Endothelial cell of umbilical vein (primary cell): Measurements from ENCODE around the gene MCHR1. TPM values are rescaled to one million over a fixed set of nuclear protein-coding genes. Genes with fewer than 3 reads are reported as not detected.

ENCODE experiments used
- BruUV-seq: library from RNA; stranded (reverse); fragments of 400-500 nt; replicated peaks from 2 replicates; lab custom pipeline; 2021; lab: Mats Ljungman, UMichigan
- CTCF ChIA-PET: fragments of 300-600, 350-600 bp; sonication (Branson Sonifier 250); formaldehyde crosslinking; loops from one replicate; lab custom pipeline; 2021; ENCODE audit warnings: antibody characterized with exemption, inconsistent platforms; lab: Charles Lee
- POLR2A ChIA-PET: fragments of 300-600, 350-600 bp; sonication (Branson Sonifier 250); formaldehyde crosslinking; loops from one replicate; lab custom pipeline; 2021; ENCODE audit warnings: antibody characterized with exemption, inconsistent platforms; lab: Charles Lee
- DNase-seq: peaks from one replicate; pipeline ENCODE4 v3.0.0-alpha.2; 2011; ENCODE audit warnings: low read depth, low spot score
- FAIRE-seq: peaks from 2 replicates; lab custom pipeline; 2011; peaks lifted over from hg19 to GRCh38; lab: Jason Lieb, UNC
- H2AFZ ChIP-seq: 2 replicates; pipeline ENCODE4 v1.6.0; 2012; ENCODE audit warnings: low read depth, low read length, control low read depth, inconsistent platforms
- H3K27ac ChIP-seq: 2 replicates; pipeline ENCODE4 v1.5.1; 2011; ENCODE audit warnings: low read depth, mild to moderate bottlenecking, control low read depth, low read length, moderate library complexity; ENCODE audit not compliant: insufficient read depth
- H3K27me3 ChIP-seq, 2 experiments: 2 replicates each; pipeline versions ENCODE4 v1.6.0 to v1.6.1; 2011; ENCODE audit warnings: low read length in 2 of 2, mixed read lengths in 1 of 2; ENCODE audit not compliant: control insufficient read depth in 2 of 2, insufficient read depth in 2 of 2
- H3K36me3 ChIP-seq, 2 experiments: 2 replicates in 1 of 2; 3 replicates in 1 of 2; pipeline ENCODE4 v1.5.1; 2011; ENCODE audit warnings: low read length in 2 of 2, mild to moderate bottlenecking in 1 of 2, moderate library complexity in 1 of 2; ENCODE audit not compliant: control insufficient read depth in 2 of 2, insufficient read depth in 2 of 2; ENCODE audit errors: extremely low read depth in 1 of 2
- H3K4me1 ChIP-seq: 3 replicates; pipeline ENCODE4 v1.5.1; 2011; ENCODE audit warnings: mild to moderate bottlenecking, low read length; ENCODE audit not compliant: control insufficient read depth, insufficient read depth; ENCODE audit errors: extremely low read depth
- H3K4me2 ChIP-seq: 2 replicates; pipeline ENCODE4 v1.6.1; 2011; ENCODE audit warnings: low read length, control low read depth, mixed read lengths; ENCODE audit not compliant: insufficient read depth
- H3K4me3 ChIP-seq, 3 experiments: fragments of 200-600 bp in 1 of 3; sonication (generic), shearing (Covaris generic) in 1 of 3; replicated peaks in 1 of 3; 2 replicates each; pipeline ENCODE4 v1.5.1; 2011 to 2016; ENCODE audit warnings: control low read depth in 3 of 3, low read length in 3 of 3, mild to moderate bottlenecking in 2 of 3, inconsistent platforms in 1 of 3, low read depth in 1 of 3, moderate library complexity in 1 of 3; ENCODE audit not compliant: insufficient read depth in 1 of 3
- H3K79me2 ChIP-seq: 2 replicates; pipeline ENCODE4 v1.6.0; 2012; ENCODE audit warnings: low read length, inconsistent platforms; ENCODE audit not compliant: control insufficient read depth, insufficient read depth
- H3K9ac ChIP-seq: replicated peaks from 2 replicates; pipeline ENCODE3; 2011; ENCODE audit warnings: low read length, control low read depth; ENCODE audit not compliant: insufficient read depth; ENCODE audit errors: extremely low read depth
- H3K9me1 ChIP-seq: replicated peaks from 3 replicates; pipeline ENCODE4 v1.6.0; 2011; ENCODE audit warnings: mild to moderate bottlenecking, low read length; ENCODE audit not compliant: control insufficient read depth, insufficient read depth; ENCODE audit errors: extremely low read depth
- H3K9me3 ChIP-seq: replicated peaks from 2 replicates; pipeline ENCODE4 v1.5.1; 2012; ENCODE audit warnings: low read length, inconsistent platforms; ENCODE audit not compliant: control insufficient read depth, insufficient read depth
- H4K20me1 ChIP-seq: replicated peaks from 2 replicates; pipeline ENCODE3; 2011; ENCODE audit warnings: mild to moderate bottlenecking, low read length; ENCODE audit not compliant: control insufficient read depth, insufficient read depth; ENCODE audit errors: extremely low read depth
- EZH2 ChIP-seq: IDR thresholded peaks from 2 replicates; pipeline ENCODE4 v1.6.1; 2012; ENCODE audit warnings: borderline replicate concordance, low read depth, mild to moderate bottlenecking, moderate library complexity, low read length, inconsistent platforms; ENCODE audit not compliant: severe bottlenecking
- FOS ChIP-seq: IDR thresholded peaks from 2 replicates; pipeline ENCODE4 v1.6.1; 2011; ENCODE audit warnings: mild to moderate bottlenecking, low read length, moderate library complexity, borderline replicate concordance; ENCODE audit not compliant: insufficient read depth
- GATA2 ChIP-seq: IDR thresholded peaks from 2 replicates; pipeline ENCODE4 v1.7.0; 2011; ENCODE audit warnings: low read depth, mild to moderate bottlenecking, moderate library complexity, mixed read lengths, low read length; ENCODE audit not compliant: insufficient read length, insufficient read depth
- JUN ChIP-seq: IDR thresholded peaks from 2 replicates; pipeline ENCODE4 v1.6.1; 2011; ENCODE audit warnings: borderline replicate concordance, low read depth; ENCODE audit not compliant: insufficient read length, insufficient read depth
- MYC ChIP-seq: IDR thresholded peaks from one replicate; pipeline ENCODE4 v1.6.1; 2011; ENCODE audit warnings: mild to moderate bottlenecking, low read depth, low read length
- POLR2A ChIP-seq: IDR thresholded peaks from 2 replicates; pipeline ENCODE4 v1.6.1; 2012; ENCODE audit warnings: low read depth, mild to moderate bottlenecking, control low read depth, low read length
- POLR2AphosphoS5 ChIP-seq: IDR thresholded peaks from 2 replicates; pipeline ENCODE4 v1.6.1; 2012; ENCODE audit warnings: low read depth, mild to moderate bottlenecking, control low read depth, low read length, moderate library complexity; ENCODE audit not compliant: insufficient read depth
- dilution Hi-C: fragments of 300-500 bp; cut with MboI; formaldehyde crosslinking; loops from one replicate; pipeline ENCODE4 v1.15.0; 2019; ENCODE audit warnings: low sequenced_read_pairs; ENCODE audit not compliant: extremely low pct_ligation_motif_present
- intact Hi-C: fragments of 100-400 bp; cut with micrococcal nuclease; formaldehyde crosslinking; loops from one replicate; pipeline ENCODE4 v1.10.0; 2022
- polyA plus RNA-seq, 4 experiments: library from polyadenylated mRNA; depleted of rRNA in 3 of 4; stranded (reverse) in 3 of 4; unstranded in 1 of 4; fragments of >200 nt; gene quantifications; 2 replicates each; pipeline versions ENCODE4 v1.2.1 to v1.2.3, GENCODE V29; 2011 to 2012; ENCODE audit warnings: missing spikeins in 1 of 4
- total RNA-seq: library from RNA; stranded (reverse); gene quantifications from 2 replicates; pipeline ENCODE4 v1.2.3, GENCODE V29; 2021
- TF ChIP-seq, protein P1 (sequence below), 2 donors: IDR thresholded peaks; 1 replicate in 1 of 2; 2 replicates in 1 of 2; pipeline ENCODE4 v1.5.1; 2011; ENCODE audit warnings: low read length in 2 of 2, mild to moderate bottlenecking in 2 of 2, moderate library complexity in 2 of 2, control low read depth in 1 of 2, inconsistent platforms in 1 of 2, low read depth in 1 of 2; ENCODE audit not compliant: insufficient read depth in 1 of 2; ENCODE audit errors: extremely low read depth in 1 of 2
- TF ChIP-seq, protein P2 (sequence below): IDR thresholded peaks from 2 replicates; pipeline ENCODE4 v1.6.1; 2011; ENCODE audit not compliant: insufficient read depth, insufficient read length

The MCHR1 gene
- total and polyA plus RNA-seq, 2 donors (not counting 3 experiments of a cell fraction or from before 2014, with no cell fraction given) = not detected

DNA sequence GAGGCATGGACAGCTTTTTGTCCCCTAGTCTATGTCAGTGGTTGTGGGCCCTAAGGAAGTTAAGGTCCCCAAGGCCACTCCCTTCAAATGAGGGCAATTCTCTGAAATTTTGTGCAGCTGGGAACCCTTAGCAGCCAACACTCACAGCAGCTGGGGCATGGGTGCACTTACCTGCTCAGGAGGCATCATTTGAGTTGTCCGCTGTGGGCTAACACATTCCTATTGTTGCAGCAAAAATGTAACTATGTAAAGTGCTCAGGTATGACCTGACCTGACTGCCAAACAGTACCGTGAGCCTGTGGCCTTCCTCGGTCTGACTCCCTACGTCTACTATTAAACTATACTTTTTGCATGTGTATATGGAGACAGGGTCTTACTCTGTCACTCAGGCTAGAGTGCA lies 37.0 kb upstream of the MCHR1 start:
- FAIRE-seq (no peak), DNase-seq (no peak)
- Histone ChIP-seq H3K9me3 (no peaks in the 10 kb centered on the region), H3K4me1 (peaks cover 10% of the 10 kb centered on the region), H3K79me2 (no peaks in the 10 kb centered on the region), H3K4me2 (no peak overlapping the region), H3K4me3 (no peak overlapping the region), H3K9ac (no peak overlapping the region), H3K9me1 (no peaks in the 10 kb centered on the region), H3K36me3 (no peaks in the 10 kb centered on the region), H2AFZ (no peak overlapping the region), H3K27me3 (no peaks in the 10 kb centered on the region), H3K27ac (no peak overlapping the region), H4K20me1 (no peaks in the 10 kb centered on the region)
- TF ChIP-seq EZH2 (no peak), MYC (no peak), POLR2A (no peak), JUN (no peak), POLR2AphosphoS5 (no peak), FOS (no peak), GATA2 (no peak)
- TF ChIP-seq, protein P1, sequence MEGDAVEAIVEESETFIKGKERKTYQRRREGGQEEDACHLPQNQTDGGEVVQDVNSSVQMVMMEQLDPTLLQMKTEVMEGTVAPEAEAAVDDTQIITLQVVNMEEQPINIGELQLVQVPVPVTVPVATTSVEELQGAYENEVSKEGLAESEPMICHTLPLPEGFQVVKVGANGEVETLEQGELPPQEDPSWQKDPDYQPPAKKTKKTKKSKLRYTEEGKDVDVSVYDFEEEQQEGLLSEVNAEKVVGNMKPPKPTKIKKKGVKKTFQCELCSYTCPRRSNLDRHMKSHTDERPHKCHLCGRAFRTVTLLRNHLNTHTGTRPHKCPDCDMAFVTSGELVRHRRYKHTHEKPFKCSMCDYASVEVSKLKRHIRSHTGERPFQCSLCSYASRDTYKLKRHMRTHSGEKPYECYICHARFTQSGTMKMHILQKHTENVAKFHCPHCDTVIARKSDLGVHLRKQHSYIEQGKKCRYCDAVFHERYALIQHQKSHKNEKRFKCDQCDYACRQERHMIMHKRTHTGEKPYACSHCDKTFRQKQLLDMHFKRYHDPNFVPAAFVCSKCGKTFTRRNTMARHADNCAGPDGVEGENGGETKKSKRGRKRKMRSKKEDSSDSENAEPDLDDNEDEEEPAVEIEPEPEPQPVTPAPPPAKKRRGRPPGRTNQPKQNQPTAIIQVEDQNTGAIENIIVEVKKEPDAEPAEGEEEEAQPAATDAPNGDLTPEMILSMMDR (IDR thresholded peaks at IDR 0.05; ENCODE audit: extremely low read depth in 1 of 2, insufficient read depth in 1 of 2, low read depth in 1 of 2, low read length in 2 of 2) = no peak
- TF ChIP-seq, protein P2, sequence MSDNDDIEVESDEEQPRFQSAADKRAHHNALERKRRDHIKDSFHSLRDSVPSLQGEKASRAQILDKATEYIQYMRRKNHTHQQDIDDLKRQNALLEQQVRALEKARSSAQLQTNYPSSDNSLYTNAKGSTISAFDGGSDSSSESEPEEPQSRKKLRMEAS = no peak
- CTCF ChIA-PET = interaction anchor here (2.0 kb wide), 1 partner anchor 117 kb away, joined by 7 read pairs; no protein-coding TSS in a partner anchor
- intact Hi-C loops = no loop called here
- POLR2A ChIA-PET = no interaction called here
- BruUV-seq = no TSS peak
- dilution Hi-C loops = loop anchor here (10.0 kb wide), 1 partner anchor 108 kb away; no protein-coding TSS in a partner anchor
